ENCODE data around the gene TRPC4.

The TRPC4 gene

DNA sequence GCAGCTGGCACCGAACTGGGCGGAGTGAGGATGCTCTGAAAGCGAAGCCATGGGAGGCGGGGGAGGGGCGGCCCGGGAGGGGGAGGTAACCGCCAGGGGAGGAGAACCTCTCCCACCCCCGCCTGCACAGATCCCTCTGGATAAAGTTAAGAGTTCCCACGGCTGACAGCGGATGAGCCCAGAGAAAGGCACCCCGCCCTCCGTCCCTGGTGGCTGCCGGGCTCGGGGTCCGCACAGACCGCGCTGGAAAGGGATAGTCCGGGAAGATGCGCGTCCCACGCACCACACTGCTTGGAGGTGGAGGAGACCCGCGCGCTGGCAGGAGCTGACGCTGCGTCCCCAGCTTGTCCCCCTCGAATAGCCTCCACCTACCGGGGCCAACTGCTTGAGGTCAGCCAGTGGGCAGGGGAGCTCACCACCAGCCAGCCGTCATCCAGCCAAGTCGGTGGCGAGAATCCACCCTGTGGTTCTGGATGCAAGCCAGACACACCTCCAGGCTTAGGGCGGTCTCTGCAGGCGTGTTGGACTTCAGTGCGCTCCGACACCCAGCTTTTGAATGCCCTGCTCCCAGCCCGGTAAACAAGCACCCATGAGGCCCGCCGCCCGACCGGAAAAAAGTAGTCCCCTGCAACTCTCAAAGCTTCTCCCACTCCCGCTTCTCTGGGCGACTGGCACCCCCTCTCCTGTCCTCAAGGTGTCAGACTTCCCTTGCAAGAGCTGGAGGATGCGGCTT is at the start of gene TRPC4:
TRPC4 (minus strand) TSS at position 17 of the 733 bp plus-strand sequence. CDS start 86,439 bp downstream, outside the sequence.
- Histone ChIP-seq H3K36me3 (ENCODE audit: low read length) (no peaks in the 10 kb centered on the region), H3F3A (ENCODE audit: insufficient read depth) (no peaks in the 10 kb centered on the region), H3K4me3 (ENCODE audit: insufficient read depth, low read length, poor library complexity, severe bottlenecking) (no peak within 1 kb of the TSS), H3K9me2 (replicated peaks; ENCODE audit: insufficient read depth, low read length) (no peaks in the 10 kb centered on the region), H3K27ac (ENCODE audit: low read depth, low read length) (no peak within 1 kb of the TSS), H3K9me3 (ENCODE audit: insufficient read depth, low read length) (no peaks in the 10 kb centered on the region), H3K79me2 (ENCODE audit: insufficient read depth, low read length) (no peaks in the 10 kb centered on the region), H2AFZ (ENCODE audit: low read depth, low read length, severe bottlenecking) (no peak within 1 kb of the TSS), H3K9ac (ENCODE audit: low read length) (no peak within 1 kb of the TSS), H3K4me2 (ENCODE audit: low read depth, low read length, poor library complexity, severe bottlenecking) (no peak within 1 kb of the TSS), H3K27me3 (ENCODE audit: low read length) (no peaks in the 10 kb centered on the region), H4K20me1 (ENCODE audit: low read depth, low read length) (no peaks in the 10 kb centered on the region)
- TF ChIP-seq, protein P1, sequence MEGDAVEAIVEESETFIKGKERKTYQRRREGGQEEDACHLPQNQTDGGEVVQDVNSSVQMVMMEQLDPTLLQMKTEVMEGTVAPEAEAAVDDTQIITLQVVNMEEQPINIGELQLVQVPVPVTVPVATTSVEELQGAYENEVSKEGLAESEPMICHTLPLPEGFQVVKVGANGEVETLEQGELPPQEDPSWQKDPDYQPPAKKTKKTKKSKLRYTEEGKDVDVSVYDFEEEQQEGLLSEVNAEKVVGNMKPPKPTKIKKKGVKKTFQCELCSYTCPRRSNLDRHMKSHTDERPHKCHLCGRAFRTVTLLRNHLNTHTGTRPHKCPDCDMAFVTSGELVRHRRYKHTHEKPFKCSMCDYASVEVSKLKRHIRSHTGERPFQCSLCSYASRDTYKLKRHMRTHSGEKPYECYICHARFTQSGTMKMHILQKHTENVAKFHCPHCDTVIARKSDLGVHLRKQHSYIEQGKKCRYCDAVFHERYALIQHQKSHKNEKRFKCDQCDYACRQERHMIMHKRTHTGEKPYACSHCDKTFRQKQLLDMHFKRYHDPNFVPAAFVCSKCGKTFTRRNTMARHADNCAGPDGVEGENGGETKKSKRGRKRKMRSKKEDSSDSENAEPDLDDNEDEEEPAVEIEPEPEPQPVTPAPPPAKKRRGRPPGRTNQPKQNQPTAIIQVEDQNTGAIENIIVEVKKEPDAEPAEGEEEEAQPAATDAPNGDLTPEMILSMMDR (IDR thresholded peaks at IDR 0.05; ENCODE audit: insufficient read depth, low read length, poor library complexity, severe bottlenecking) = no peak
- no peak for TF ChIP-seq EZH2phosphoT487 (conservative IDR thresholded peaks at IDR 0.05; ENCODE audit: low read length)

DNA sequence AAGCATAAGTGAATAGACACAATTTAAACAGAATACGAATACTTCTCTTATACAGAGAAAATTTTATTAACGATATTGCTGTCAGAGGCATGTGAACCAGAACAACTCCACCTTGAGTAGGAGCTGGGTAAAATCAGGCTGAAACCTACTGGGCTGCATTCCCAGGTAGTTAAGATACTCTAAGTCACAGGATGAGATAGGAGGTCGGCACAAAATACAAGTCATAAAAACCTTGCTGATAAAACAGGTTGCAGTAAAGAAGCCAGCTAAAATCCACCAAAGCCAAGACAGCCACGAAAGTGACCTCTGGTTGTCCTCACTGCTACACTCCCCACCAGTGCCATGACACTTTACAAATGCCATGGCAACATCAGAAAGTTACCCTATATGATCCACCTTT is 49.2 kb upstream of the TRPC4 start:
- Histone ChIP-seq H3K27ac (ENCODE audit: low read depth, low read length) (no peak overlapping the region), H3K79me2 (ENCODE audit: insufficient read depth, low read length) (no peaks in the 10 kb centered on the region), H3K27me3 (ENCODE audit: low read length) (no peaks in the 10 kb centered on the region), H3K4me3 (ENCODE audit: insufficient read depth, low read length, poor library complexity, severe bottlenecking) (no peak overlapping the region), H3K9ac (ENCODE audit: low read length) (no peak overlapping the region), H3K4me2 (ENCODE audit: low read depth, low read length, poor library complexity, severe bottlenecking) (no peak overlapping the region), H3K36me3 (ENCODE audit: low read length) (no peaks in the 10 kb centered on the region), H3K9me2 (replicated peaks; ENCODE audit: insufficient read depth, low read length) (no peaks in the 10 kb centered on the region), H4K20me1 (ENCODE audit: low read depth, low read length) (no peaks in the 10 kb centered on the region), H3K9me3 (ENCODE audit: insufficient read depth, low read length) (peaks cover 15% of the 10 kb centered on the region; the same call in 1 of the 2 replicates), H2AFZ (ENCODE audit: low read depth, low read length, severe bottlenecking) (no peak overlapping the region), H3F3A (ENCODE audit: insufficient read depth) (no peaks in the 10 kb centered on the region)
- no peak for TF ChIP-seq EZH2phosphoT487 (conservative IDR thresholded peaks at IDR 0.05; ENCODE audit: low read length)
- TF ChIP-seq, protein P1 (IDR thresholded peaks at IDR 0.05; ENCODE audit: insufficient read depth, low read length, poor library complexity, severe bottlenecking) = no peak

DNA sequence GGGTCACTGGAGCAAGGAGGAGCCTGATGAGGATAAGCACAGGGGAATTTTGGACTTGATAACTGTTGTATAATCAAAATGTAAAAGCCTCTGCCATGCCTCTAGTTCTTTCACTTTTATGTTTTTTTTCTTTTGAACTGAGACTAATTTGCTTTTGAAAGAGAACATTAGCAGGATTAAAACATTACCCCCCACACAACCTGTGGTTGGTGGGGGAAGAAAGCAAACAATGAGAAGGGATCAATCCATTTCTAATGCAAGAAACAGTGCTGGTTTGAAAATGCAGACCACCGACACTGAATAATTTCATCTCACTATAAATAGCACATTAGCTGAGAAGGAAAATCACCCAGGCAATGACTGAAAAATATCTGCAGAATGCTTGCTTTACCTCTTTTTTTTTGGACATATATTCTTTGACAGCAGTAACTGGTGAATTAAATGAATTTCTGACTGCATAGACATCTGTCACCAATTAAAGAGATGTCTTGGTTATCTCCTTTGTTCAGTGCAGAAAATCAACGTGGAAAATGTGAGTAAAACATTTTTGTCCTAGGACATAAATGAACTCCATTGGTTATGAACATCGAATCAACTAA is 48.6 kb upstream of the TRPC4 start:
- H3K9me3 ChIP-seq (ENCODE audit: insufficient read depth, low read length) = peaks cover 15% of the 10 kb centered on the region; the same call in 1 of the 2 replicates
- H3K27me3 ChIP-seq (ENCODE audit: low read length) = no peaks in the 10 kb centered on the region
- H3K4me2 ChIP-seq (ENCODE audit: low read depth, low read length, poor library complexity, severe bottlenecking) = no peak overlapping the region
- H3F3A ChIP-seq (ENCODE audit: insufficient read depth) = no peaks in the 10 kb centered on the region
- H2AFZ ChIP-seq (ENCODE audit: low read depth, low read length, severe bottlenecking) = no peak overlapping the region
- H3K36me3 ChIP-seq (ENCODE audit: low read length) = no peaks in the 10 kb centered on the region; the same call in 1 of the 2 replicates
- no peaks in the 10 kb centered on the region for H4K20me1 ChIP-seq (ENCODE audit: low read depth, low read length)
- TF ChIP-seq EZH2phosphoT487 (conservative IDR thresholded peaks at IDR 0.05; ENCODE audit: low read length) = no peak
- TF ChIP-seq, protein P1 (IDR thresholded peaks at IDR 0.05; ENCODE audit: insufficient read depth, low read length, poor library complexity, severe bottlenecking) = no peak
- H3K4me3 ChIP-seq (ENCODE audit: insufficient read depth, low read length, poor library complexity, severe bottlenecking) = no peak overlapping the region
- H3K27ac ChIP-seq (ENCODE audit: low read depth, low read length) = no peak overlapping the region
- no peaks in the 10 kb centered on the region for H3K79me2 ChIP-seq (ENCODE audit: insufficient read depth, low read length)
- H3K9ac ChIP-seq (ENCODE audit: low read length) = no peak overlapping the region
- H3K9me2 ChIP-seq (replicated peaks; ENCODE audit: insufficient read depth, low read length) = no peaks in the 10 kb centered on the region
